Activated gamma-delta T cell treated with Interleukin-2 at 50 U/mL for 16 hours (primary cell): ENCODE results near the gene TRIM74.
A peak's percentile ranks its signal among the peaks of the same experiment; 100 is the strongest.
"Not testable (repeated sequence)": the region's sequence is repeated elsewhere in the genome, so short reads cannot be mapped to it uniquely, and the experiment has no call there.

Source experiments
- DNase-seq: peaks from one replicate; pipeline ENCODE4 v3.0.0-alpha.2; 2020

TRIM74 gene

DNA sequence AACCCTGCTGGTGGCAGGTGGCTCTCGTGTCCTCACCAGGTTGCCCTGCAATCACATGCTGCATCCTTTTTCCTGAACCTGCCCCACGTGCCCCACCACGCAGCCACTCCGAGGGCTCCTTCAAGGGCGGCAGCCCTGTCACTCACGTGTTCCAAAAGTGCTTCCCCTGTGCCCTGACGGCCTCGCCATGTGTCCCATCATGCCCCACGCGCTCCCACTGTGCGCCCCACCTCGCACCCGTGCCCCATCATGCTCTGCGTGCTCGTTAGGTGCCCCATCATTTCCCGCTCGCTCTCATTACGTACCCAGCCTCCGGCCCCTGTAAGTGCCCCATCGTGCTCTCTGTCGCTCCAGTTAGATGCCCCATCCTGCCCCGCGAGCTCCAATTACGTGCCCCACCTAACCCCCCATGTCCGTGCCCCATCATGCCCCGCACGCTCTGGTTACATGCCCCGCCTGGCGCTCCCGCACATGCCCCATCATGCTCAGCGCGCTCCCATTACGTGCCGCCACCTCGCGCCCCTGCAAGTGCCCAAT is at the start of gene TRIM74:
TRIM74 (minus strand) TSS at position 487 of the 537 bp plus-strand sequence. CDS start 3,309 bp downstream, outside the sequence.
- not testable (repeated sequence) for DNase-seq

DNA sequence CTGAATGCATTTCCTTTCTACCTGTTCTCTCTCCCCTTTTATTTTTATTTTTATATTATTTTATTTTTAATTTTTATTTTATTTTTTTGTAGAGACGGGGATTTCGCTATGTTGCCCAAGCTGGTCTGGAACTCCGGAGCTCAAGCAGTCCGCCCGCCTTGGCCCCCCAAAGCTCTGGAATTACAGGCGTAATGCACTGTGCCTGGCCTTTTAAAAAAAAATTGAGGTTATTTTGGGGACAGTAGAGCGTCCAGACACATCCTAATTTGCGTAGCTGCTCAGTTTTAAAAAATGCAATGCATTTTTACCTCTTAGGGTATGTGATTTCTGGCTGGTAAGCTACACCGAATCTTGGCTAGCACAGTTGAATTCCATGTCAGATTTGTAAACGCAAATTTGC is 37.2 kb upstream of the TRIM74 start:
- not testable (repeated sequence) for DNase-seq

DNA sequence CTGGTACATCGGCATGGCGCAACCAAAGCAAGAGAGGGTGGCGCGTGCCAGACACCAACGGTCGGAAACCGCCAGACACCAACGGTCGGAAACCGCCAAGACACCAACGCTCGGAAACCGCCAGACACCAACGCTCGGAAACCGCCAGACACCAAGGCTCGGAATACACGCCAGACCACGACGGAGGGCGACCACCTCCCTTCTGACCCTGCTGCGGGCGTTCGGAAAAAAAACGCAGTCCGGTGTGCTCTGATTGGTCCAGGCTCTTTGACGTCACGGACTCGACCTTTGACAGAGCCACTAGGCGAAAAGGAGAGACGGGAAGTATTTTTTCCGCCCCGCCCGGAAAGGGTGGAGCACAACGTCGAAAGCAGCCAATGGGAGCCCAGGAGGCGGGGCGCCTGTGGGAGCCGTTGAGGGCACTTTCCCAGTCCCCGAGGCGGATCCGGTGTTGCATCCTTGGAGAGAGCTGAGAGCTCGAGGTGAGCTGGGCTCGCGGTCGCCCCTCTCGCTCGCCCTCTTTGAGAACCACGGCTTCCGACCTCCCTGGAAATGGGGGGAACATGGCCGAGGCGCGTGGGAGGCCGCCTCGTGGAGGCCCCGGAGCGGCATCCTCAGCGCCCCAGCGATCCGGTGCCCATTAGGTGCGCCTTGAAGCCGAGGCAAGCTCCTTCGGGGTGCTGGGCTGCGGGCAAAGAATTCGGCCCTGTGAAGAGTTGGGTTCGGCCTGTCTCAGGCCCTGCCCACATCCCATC is 36.6 kb upstream of the TRIM74 start:
- peak; percentile 83 for DNase-seq

DNA sequence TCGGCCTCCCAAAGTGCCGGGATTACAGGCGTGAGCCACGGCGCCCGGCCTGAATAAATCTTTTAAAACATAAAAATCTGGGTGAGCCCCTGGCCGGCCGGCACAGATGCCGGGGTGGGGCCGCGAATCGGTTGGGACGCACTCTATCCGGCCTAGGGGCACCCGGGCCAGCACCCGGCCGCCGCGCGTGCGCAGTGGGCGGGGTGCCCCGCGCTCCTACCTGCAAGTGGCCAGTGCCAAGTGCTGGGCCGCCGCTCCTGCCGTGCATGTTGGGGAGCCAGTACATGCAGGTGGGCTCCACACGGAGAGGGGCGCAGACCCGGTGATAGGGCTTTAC is 36.1 kb upstream of the TRIM74 start:
- peak; percentile 57 for DNase-seq

DNA sequence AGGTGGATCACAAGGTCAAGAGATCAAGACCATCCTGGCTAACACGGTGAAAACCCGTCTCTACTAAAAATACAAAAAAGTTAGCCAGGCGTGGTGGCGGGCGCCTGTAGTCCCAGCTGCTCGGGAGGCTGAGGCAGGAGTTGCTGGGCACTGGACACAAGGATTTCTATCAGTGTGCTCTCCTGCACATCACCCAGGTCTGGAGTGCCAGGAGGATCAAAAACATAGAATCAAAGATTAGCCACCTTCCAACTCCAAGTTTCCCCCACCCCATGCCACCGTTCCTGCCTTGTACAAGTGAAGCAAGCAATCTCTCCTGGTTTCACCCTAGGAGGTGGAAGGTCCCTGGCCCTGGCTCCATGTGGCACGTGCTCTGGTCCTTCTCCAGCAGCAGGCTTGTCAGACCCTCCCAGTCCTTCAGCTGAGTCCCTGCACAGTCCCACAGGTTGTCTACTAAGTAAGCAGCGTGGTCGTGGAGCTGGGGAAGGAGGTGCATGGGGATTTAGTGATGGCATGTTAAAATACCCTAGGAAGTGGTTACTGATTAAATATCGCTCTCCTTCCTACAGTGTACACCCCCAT is 28.7 kb upstream of the TRIM74 start:
- not testable (repeated sequence) for DNase-seq

DNA sequence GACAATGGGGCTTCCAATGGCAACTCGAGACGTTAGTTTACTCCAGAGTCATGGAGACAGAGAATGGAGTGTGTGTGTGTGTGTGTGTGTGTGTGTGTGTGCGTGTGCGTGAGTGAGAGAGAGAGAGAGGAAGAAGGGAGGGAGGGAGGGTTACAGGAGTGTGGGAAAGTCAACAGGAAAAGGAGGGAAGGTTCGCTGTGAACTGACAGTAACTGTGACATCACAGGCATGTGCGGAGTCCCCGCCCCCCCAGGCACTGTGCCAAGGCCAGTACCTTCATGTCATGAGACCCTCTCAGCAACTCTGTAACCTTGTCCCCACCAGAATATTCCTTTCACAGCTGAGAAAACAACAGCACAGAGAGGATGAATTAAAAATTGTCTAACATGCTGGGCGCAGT is 28.2 kb upstream of the TRIM74 start:
- DNase-seq: not testable (repeated sequence)

DNA sequence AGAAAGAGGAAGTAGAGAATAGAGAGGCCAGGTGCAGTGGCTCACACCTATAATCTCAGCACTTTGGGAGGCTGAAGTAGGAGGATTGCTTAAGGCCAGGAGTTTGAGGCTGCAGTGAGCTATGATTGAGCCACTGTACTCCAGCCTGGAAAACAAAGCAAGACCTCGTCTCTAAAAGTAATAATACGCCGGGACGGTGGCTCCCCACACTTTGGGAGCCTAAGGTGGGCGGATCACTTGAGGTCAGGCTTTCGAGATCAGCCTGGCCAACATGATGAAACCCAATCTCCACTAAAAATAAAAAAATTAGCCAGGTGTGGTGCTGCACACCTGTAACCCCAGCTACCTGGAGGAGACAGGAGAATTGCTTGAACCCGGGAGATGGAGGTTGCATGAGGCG is 26.2 kb upstream of the TRIM74 start:
- DNase-seq: not testable (repeated sequence)

DNA sequence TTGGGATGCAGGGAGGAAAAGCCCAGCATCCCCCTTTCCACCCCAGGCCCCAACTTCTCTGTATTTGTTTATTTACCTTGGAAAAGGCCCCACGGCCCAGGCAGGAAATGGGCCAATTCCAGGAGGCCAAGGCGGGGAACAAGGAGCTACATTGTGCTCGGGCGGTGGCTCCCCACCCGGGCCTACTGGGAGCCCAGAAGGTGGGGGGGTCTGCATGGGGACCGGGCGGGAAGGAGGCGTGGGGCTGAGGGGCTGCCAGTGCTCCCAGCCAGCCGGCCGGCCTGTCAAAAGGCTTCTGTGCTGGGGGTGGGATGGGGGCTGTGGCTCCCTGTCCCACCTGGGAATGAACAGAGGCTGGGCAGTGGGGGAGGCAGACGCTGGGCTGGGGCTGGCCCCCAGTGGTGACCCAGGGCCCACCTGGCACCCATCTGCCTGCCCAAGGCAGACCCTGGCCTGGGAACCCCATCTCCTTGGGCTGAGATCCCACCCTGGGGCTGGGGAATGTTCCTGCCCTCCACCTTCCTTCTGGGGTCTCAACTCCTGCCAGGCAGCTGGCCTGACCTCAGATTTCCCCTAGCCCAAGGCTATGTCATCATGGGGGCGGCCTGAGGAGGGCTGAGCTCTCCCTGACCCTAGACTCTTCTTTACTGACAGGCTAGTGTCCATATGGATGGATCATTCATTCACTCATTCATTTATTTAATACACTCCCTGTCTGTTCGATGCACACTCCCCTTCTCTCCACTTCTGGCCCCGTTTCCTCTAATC is 21.1 kb upstream of the TRIM74 start:
- not testable (repeated sequence) for DNase-seq

DNA sequence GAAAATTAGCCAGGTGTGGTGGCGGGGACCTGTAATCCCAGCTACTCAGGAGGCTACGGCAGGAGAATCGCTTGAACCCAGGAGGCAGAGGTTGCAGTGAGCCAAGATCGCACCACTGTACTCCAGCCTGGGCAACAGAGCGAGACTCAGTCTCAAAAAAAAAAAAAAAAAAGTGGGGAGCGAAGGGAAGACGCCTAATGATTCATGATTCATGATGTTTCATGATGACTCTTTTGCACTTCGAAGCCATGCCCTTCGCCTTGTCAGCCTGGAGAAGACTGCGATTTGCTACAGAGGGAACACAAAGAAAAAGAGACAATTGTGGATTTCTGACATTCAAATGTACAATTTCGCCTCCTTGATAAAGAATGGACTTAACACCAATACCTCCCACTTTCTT is 12.8 kb upstream of the TRIM74 start:
- DNase-seq: not testable (repeated sequence)

DNA sequence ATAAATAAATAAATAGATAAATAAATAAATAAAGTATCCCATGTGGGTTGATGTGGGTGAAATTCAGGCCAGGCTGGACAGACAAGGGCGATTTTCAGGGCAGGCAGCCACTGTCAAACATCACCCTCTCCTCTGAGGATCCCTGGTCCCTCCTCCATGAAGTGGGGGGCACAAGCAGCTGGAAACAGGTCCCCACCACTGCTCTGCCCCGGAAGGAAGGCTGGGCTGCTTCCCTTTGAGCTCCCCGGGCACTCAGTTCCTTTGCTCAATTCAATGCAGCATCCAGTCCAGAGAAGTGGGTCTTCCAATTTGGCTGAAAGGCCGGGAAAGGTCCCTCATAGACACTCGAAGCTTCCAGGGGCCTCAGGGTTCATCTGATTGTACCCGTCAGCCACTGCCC is 11.1 kb upstream of the TRIM74 start:
- DNase-seq: not testable (repeated sequence)

DNA sequence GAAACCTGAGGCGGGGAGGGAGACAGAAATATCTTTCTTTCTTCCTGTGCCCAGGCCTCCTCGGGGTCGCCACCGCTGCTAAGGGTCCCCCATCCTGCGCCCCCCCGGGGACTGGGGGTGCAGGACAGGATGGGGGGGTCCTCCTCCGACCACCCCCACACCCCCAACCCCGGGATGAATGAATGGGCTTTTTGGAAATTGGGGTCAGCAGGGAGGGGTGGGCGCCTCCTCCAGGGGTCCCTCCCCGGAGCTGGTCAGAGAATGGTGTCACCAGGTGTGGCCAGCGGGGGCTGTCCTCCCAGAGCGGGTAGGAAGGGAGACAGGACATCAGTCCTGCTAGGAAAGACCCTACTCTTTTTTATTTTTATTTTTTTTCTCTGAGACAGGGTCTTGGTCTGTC is 7.2 kb upstream of the TRIM74 start:
- not testable (repeated sequence) for DNase-seq

DNA sequence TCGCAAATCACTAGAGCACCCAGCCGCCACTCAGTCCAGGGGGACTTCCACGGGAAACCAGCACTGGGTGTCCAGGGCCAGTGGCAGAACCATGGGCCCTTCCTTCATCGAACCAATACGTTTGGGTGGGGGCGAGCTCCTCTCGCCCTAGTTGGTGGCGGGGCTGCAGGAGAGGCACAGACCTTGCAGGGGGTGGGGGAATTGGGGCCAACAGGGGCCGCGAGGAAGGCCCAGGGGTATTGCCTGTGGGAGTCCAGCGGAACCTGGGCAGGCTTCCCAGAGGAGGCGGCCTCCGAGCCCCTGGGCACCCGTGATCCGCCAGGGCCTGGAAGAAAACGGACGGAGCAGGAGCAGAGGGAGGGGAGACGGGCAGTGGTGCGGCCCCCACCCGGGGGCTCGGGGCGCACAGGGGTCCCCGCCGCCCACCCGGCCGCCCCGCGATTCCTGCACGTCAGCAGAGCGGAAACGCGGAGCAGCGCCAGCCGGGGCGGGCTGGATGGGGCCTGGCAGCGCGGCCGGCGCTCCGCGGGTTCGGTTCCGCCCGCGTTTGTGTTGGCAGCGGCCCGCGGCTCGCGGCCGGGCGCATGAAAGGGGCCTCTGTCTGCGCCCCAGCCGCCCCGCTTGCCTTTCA is 6.5 kb upstream of the TRIM74 start:
- DNase-seq: not testable (repeated sequence)

DNA sequence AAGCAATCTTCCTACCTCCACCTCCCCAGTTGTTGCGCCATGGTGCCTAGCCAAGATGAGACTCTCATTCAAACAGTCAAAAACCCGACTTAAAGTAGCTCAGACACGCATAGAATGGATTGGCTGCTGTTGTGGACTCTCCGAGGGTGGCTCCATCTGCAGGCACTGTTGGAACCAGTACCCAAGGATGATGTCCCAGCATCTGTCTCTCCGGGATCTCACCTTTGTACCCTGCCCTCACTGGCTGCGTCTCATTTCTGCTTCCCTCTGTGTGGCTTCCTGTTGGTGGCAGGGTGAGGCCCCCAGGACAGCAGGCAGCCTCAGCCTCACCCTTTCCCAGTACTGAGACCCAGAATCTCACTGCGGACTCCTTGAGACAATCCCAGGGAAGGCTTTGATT is 5.5 kb upstream of the TRIM74 start:
- DNase-seq: not testable (repeated sequence)

DNA sequence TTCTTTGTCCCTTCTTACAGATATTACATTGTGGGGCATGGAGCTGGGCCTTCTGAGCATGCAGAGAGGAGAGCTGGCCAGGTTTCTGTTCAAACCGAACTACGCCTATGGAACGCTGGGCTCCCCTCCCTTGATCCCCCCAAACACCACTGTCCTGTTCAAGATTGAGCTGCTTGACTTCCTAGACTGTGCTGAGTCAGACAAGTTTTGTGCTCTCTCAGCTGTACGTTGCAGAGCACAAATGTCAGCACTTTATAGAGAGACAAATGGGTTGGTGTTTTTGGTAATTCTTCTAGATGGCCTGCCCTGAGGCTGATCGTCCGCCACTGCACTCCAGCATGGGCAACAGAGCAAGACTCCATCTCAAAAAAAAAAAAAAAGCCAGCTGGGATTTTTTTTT is 2.2 kb upstream of the TRIM74 start:
- DNase-seq: not testable (repeated sequence)

DNA sequence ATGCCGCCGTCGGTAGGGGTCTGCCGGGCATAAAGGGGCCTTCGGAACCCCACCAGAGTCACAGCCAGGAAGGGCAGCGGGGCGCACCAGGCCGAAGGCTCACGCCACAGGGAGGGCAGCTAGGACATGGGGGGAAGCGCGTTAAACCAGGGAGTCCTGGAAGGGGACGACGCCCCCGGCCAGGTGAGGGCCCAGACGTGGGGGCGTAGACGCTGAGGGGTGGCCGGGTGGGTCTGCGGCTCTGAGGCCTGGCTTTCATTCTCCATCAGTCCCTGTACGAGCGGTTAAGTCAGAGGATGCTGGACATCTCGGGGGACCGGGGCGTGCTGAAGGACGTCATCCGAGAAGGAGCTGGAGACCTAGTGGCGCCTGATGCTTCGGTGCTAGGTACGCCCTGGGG is 422 bp upstream of the TRIM74 start:
- not testable (repeated sequence) for DNase-seq

DNA sequence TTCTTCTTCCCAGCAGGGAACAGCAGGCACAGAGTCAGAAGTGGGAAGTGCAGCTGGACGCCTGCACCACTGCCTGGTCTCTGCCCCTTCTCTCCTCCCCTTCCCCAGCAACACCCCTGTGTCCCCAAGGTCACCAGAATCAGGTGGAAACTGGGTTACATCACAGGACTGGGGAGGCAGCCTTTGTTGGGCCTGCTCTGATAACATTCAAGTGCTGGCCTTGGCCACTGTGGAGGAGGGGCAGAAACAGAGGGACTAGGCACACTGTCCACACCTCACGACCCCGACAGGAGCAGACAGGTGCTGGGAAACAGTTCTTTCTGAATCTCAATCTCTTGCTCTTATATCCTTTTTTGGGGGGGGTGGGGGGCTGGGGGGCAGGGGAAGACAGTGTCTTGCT is 2.4 kb downstream of the TRIM74 start:
- not testable (repeated sequence) for DNase-seq

DNA sequence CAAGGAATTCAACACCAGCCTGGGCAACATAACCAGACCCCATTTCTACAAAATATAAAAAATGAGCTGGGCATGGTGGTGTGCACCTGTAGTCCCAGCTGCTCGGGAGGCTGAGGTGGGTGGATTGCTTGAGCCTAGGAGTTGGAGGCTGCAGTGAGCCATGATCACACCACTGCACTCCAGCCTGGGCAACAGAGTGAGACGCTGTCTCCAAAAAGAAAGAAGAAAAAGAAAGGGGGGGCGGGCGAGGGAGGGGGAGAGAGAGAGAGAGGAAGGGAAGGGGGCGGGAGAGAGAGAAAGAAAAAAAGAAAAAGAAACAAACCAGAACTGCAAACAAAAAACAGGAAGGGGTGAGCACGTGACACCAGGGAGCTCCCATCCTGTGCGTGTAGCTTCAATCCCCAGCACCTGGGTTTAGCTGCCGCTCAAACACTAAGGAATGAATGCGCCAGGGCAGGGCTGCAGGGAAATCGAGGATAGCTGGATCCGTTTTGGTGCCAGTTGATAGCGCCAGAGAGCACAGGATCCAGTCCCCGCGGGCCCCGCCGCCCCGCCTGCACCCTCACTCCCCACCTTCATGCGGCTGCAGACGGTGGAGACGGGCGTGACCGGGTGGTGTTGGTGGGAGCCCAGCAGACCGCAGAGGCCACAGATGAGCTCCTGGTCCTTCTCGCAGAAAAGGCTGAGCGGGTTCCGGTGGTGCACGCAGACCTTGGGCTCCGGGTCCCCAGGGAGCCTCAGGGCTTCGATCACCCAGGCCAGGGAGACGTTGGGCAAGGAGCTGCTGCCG is 3.9 kb downstream of the TRIM74 start:
- not testable (repeated sequence) for DNase-seq

DNA sequence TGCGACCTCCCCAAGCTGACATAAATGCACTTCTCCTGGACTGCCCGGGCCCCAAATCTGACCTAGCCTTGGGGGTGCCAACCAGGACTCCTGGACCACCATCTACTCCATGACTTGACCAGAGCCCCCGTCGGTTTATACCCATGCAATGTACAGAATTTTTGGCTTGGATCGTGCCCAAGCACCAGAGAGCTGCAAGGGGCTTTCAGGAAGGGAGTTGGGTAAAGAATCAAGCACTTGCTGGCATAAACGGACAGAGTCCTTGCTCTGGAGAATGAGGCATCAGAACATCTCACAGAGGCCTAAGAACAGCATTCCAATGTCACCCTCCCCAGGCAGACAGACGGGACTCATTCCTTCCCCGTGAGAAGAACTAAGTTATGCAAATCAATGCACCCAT is 6.2 kb downstream of the TRIM74 start:
- not testable (repeated sequence) for DNase-seq

DNA sequence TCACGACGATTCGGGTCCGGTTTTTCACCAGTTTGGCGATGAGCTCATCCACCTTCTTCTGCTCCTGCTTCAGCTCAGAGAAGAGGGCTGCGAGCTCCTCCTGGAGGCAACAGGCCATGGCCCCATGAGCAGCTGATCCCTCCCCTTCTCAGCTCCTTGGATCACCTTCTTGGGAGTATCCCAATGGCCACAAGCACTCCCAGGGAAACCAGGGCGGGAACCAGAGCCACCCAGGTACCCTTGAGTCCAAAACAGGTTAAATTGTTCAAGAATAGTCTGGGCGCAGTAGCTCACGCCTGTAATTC is 8.0 kb downstream of the TRIM74 start:
- not testable (repeated sequence) for DNase-seq

DNA sequence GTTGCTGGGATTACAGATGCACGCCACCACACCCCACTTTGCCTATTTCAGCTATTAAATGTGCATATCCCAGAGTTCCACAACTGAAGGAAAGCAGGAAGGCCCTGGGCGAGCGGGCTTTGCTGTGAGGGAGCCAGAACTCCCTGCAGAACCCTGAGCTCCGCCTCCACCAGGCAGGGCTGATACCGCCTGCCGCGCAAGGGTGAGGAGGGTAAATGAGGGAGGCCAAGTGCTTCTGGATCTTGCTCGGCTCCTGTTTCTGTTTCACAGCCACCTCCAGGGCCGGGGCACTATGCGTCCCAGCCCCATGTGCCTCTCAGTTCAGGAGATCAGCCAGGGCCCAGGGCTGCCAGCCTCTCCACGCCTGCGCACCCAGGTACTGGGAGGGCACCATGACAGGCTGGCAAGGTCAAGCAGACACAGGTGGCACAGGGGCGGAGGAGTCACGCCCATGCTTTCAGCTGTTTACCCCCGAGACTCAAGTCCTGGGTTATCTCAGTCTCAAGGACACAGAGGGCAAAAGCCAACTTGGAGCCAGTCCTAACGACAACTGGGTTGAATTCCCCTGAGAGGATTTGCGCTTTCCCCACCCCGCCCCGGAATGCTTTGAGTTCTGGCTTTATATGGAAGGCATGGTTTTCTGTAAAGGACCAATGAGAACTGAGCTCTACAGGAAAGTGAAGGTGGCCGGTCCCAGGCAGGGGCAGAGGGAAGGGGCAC is 8.5 kb downstream of the TRIM74 start:
- DNase-seq: not testable (repeated sequence)

DNA sequence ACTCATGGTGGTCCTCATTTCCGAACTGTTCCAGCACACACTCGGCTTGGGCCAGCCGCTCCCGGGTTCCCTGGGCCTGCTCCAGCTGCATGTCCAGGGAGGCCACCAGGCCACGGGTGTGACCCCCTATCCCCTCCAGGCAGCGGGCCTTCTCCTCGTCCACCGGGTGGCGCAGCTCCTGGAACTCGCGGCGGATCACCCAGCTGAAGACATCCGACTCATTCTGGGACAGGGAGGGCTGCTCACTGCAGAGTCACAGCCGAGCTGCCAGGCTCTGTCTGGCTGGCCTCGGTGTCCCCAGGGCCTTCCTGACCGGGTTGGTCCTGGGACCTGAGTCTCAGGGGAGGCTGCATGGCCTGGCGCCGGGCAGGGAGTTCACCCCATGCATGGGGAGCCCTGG is 9.2 kb downstream of the TRIM74 start:
- DNase-seq: not testable (repeated sequence)
